ENCODE measurements around the gene CD200.
A peak's percentile ranks its signal among the peaks of the same experiment; 100 is the strongest.
"Not testable (repeated sequence)": the region's sequence is repeated elsewhere in the genome, so short reads cannot be mapped to it uniquely, and the experiment has no call there.

The CD200 gene

DNA sequence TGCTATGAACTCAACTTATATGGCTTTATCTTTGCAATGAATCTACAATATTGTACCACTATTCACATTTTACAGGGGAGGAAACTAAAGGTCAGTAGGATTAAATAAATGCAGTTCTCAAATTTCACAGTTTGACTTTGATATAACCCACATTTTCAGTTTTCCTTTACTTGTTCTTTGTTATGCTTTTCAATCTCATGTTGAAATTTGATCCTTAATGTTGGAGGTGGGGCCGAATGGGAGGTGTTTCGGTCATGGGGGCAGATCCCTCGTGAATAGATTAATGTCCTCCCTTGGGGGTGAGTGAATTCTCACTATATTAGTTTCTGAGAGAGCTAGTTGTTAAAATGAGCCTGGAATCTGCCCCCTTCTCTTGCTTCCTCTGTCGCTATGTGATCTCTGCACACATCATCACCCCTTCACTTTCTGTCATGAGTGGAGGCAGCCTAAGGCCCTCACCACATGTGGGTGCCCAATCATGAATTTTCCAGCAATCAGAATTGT, 44.7 kb downstream of the CD200 start:
- TF ChIP-seq, protein P1, sequence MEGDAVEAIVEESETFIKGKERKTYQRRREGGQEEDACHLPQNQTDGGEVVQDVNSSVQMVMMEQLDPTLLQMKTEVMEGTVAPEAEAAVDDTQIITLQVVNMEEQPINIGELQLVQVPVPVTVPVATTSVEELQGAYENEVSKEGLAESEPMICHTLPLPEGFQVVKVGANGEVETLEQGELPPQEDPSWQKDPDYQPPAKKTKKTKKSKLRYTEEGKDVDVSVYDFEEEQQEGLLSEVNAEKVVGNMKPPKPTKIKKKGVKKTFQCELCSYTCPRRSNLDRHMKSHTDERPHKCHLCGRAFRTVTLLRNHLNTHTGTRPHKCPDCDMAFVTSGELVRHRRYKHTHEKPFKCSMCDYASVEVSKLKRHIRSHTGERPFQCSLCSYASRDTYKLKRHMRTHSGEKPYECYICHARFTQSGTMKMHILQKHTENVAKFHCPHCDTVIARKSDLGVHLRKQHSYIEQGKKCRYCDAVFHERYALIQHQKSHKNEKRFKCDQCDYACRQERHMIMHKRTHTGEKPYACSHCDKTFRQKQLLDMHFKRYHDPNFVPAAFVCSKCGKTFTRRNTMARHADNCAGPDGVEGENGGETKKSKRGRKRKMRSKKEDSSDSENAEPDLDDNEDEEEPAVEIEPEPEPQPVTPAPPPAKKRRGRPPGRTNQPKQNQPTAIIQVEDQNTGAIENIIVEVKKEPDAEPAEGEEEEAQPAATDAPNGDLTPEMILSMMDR (IDR thresholded peaks at IDR 0.05) = no peak
- peak overlapping the region; percentile 93 for H3K27ac Mint-ChIP-seq
- H3K4me1 Mint-ChIP-seq = peaks cover 35% of the 10 kb centered on the region
- peaks cover 4% of the 10 kb centered on the region for H3K27me3 Mint-ChIP-seq (ENCODE audit: low read depth, poor library complexity)
- H3K36me3 Mint-ChIP-seq (ENCODE audit: low read depth) = no peaks in the 10 kb centered on the region
- H3K4me3 Mint-ChIP-seq = no peak overlapping the region
- H3K9me3 Mint-ChIP-seq = no peaks in the 10 kb centered on the region
- DNase-seq = peak; percentile 12

DNA sequence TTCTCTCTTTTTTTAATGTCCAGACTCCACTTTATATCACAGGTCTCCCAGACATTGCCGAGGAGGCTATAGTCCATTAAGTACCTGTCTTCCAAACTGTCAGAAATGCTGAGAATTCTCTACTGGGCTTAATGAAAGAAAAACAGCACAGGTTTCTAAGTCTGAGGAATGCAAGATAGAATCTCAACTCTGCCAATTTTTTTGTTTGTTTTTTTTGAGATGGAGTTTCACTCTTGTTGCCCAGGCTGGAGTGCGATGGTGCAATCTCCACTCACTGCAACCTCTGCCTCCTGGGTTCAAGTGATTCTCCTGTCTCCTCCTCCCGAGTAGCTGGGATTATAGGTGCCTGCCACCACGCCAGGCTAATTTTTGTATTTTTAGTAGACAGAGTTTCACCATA, 45.4 kb downstream of the CD200 start:
- H3K4me3 Mint-ChIP-seq = not testable (repeated sequence)
- H3K27ac Mint-ChIP-seq = peak overlapping the region; percentile 93

DNA sequence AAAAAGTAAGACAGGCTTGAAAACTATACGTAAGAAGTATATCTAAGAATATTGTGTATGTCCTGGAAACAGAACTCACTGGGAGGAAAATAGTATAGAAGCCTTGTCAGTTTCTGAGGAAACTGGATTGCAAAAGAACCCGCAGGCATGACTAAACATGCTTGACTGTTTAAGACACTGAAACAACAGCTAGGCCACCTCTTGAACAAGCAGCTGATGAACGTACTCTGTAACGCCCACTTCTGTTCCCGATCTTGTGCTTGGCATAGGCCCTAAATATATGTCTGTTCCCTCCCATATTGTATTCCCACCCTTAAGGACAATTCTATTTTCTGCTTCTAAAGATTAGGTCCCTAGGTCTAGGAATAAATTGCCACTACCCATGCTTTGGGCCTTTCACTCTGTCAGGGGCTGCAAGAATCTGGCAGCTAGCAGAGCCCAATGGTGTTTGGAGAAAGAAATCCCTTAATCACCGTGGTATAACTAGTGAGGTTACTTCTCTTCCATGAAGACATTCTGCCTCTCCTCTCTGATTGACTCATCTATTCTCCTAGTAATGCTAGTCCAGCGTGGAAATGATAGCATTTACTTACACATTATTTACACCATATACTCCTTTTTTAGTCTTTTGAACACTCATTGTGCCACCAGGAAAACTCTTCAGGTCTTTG, 46.2 kb downstream of the CD200 start:
- no peaks in the 10 kb centered on the region for H3K9me3 Mint-ChIP-seq
- H3K27ac Mint-ChIP-seq = no peak overlapping the region
- H3K4me3 Mint-ChIP-seq = no peak overlapping the region
- peaks cover 7% of the 10 kb centered on the region for H3K27me3 Mint-ChIP-seq (ENCODE audit: low read depth, poor library complexity)
- H3K4me1 Mint-ChIP-seq = peaks cover 35% of the 10 kb centered on the region
- TF ChIP-seq, protein P1 (IDR thresholded peaks at IDR 0.05) = no peak
- no peaks in the 10 kb centered on the region for H3K36me3 Mint-ChIP-seq (ENCODE audit: low read depth)
- DNase-seq = no peak

More for the DNA sequence above, 45.4 kb downstream of the CD200 start:
- H3K36me3 Mint-ChIP-seq (ENCODE audit: low read depth); DNase-seq; H3K27me3 Mint-ChIP-seq (ENCODE audit: low read depth, poor library complexity); H3K9me3 Mint-ChIP-seq: not testable (repeated sequence)
- peaks cover 35% of the 10 kb centered on the region for H3K4me1 Mint-ChIP-seq

DNA sequence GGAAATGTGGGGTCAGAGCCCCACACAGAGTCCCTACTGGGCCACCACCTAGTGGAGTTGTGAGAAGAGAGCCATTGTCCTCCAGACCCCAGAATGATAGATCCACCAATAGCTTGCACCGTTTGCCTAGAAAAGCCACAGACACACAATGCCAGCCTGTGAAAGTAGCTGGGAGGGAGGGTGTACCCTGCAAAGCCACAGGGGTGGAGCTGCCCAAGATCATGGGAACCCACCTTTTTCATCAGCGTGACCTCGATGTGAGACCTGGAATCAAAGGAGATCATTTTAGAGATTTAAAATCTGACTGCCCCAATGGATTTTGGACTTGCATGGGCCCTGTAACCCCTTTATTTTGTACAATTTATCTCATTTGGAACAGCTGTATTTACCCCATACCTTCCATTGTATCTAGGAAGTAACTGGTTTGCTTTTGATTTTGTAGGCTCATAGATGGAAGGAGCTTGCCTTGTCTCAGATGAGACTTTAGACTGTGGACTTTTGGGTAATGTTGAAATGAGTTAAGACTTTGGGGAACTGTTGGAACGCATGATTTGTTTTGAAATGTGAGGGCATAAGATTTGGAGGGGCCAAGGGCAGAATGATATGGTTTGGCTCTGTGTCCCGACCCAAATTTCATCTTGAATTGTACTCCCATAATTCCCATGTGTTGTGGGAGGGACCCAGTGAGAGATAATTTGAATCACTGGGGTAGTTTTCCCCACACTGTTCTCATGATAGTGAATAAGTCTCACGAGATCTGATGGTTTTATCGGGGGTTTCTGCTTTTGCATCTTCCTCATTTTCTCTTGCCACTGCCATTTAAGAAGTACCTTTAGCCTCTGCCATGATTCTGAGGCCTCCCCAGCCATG, 49.0 kb downstream of the CD200 start:
- Mint-ChIP-seq H3K4me3 (no peak overlapping the region), H3K27me3 (ENCODE audit: low read depth, poor library complexity) (peaks cover 10% of the 10 kb centered on the region), H3K27ac (no peak overlapping the region), H3K4me1 (peaks cover 24% of the 10 kb centered on the region), H3K9me3 (no peaks in the 10 kb centered on the region), H3K36me3 (ENCODE audit: low read depth) (no peaks in the 10 kb centered on the region)
- DNase-seq = no peak
- TF ChIP-seq, protein P1 (IDR thresholded peaks at IDR 0.05) = no peak

DNA sequence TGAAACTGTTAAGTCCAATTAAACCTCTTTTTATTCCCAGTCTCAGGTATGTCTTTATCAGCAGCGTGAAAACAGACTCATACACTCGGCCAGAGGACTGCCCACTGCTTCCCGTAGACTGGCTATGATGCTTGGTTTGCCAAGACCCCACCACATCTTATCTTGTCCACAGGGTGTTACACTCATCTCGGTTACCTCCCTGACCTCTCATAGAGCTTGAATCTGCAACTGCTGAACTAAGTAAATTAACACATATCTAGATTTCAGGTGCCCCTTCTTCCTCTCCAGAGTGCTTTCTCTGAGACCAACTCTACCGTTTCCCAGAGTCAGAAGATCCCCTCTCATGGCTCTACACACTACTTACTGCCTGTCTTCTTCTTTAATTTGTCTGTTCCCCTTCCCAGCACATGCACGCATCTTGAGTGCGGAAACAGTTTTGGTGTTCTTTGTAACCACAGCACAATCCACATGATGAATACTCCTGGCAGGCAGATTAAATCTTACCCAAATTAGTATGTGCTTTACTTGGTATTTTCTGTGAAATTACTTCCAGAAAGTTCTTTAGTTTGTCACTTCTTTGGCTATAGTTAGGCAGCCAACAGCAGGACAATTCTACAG, 49.7 kb downstream of the CD200 start:
- H3K9me3 Mint-ChIP-seq = no peaks in the 10 kb centered on the region
- no peaks in the 10 kb centered on the region for H3K36me3 Mint-ChIP-seq (ENCODE audit: low read depth)
- peak overlapping the region; percentile 7 for H3K27ac Mint-ChIP-seq
- H3K4me3 Mint-ChIP-seq = no peak overlapping the region
- H3K4me1 Mint-ChIP-seq = peaks cover 17% of the 10 kb centered on the region
- no peak for DNase-seq
- peaks cover 10% of the 10 kb centered on the region for H3K27me3 Mint-ChIP-seq (ENCODE audit: low read depth, poor library complexity)
- TF ChIP-seq, protein P1 (IDR thresholded peaks at IDR 0.05) = no peak

DNA sequence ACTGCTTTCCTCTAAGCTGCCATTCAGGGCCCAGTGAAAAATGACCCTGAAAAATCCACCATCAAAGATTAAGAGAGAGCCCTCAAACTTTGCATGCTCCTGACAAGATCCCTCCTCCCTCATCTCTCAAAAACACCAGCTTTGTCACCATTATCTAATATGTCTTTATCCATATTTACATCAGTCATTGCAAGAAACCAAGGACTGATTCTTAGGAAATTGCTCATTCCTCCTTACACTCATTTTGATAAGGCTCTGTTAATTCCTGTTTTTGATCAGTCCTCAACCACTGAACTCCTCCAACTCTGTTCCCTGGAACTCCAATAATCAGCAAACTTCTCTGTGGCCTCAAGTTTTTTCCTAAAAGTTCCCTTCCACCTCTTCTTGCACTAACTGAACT, 51.8 kb downstream of the CD200 start:
- no peak for DNase-seq
- Mint-ChIP-seq H3K36me3 (ENCODE audit: low read depth) (no peaks in the 10 kb centered on the region), H3K4me1 (peaks cover 8% of the 10 kb centered on the region), H3K27ac (no peak overlapping the region), H3K9me3 (no peaks in the 10 kb centered on the region), H3K4me3 (no peak overlapping the region), H3K27me3 (ENCODE audit: low read depth, poor library complexity) (peaks cover 10% of the 10 kb centered on the region)
- TF ChIP-seq, protein P1 (IDR thresholded peaks at IDR 0.05) = no peak
